ENCODE results near the gene SORBS1. TPM values are rescaled to one million over a fixed set of nuclear protein-coding genes. Genes with fewer than 3 reads are reported as not detected.

The SORBS1 gene
- total and polyA plus RNA-seq, 2 donors (not counting 3 experiments of a cell fraction or from before 2014, with no cell fraction given), result 2.0 to 7.9 TPM

DNA sequence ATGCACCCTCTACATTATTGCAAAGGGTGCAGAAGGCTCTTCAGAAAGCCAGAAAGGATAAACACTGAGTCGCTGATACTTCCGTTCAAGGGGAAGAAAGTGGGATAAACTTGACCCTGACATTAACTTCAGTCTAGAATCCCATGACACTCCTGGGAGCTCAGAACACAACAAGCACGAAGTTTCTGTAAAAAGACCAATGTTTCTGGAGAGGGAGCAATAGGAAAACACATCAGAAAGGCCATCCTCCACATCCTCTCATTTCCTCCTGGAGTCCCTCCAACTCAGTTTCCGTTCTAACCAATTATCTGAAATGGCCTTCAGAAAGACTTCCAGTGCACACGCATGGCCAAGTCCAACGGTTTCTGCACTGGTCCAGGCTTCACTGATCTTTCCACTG, 113.5 kb downstream of the SORBS1 start:
- no peaks in the 10 kb centered on the region for H3K36me3 ChIP-seq (ENCODE audit: control insufficient read depth in 2 of 2, extremely low read depth in 1 of 2, insufficient read depth in 2 of 2, low read length in 2 of 2)
- peaks cover 24% of the 10 kb centered on the region for H3K4me1 ChIP-seq (ENCODE audit: control insufficient read depth, extremely low read depth, insufficient read depth, low read length)
- peak overlapping the region; percentile 4 for H2AFZ ChIP-seq (ENCODE audit: low read depth, low read length)
- no peaks in the 10 kb centered on the region for H3K27me3 ChIP-seq (ENCODE audit: control insufficient read depth in 2 of 2, insufficient read depth in 2 of 2, low read length in 2 of 2)
- FAIRE-seq, result peak; percentile 70
- POLR2A ChIA-PET, result no interaction called here
- H3K79me2 ChIP-seq (ENCODE audit: control insufficient read depth, insufficient read depth, low read length), result no peaks in the 10 kb centered on the region
- no TSS peak for BruUV-seq (replicated peaks)
- H3K9me3 ChIP-seq (replicated peaks; ENCODE audit: control insufficient read depth, insufficient read depth, low read length), result no peaks in the 10 kb centered on the region
- TF ChIP-seq GATA2 (IDR thresholded peaks at IDR 0.05; ENCODE audit: insufficient read depth, insufficient read length, low read depth, low read length), result peak; percentile 53
- TF ChIP-seq FOS (IDR thresholded peaks at IDR 0.05; ENCODE audit: borderline replicate concordance, insufficient read depth, low read length), result no peak
- TF ChIP-seq JUN (IDR thresholded peaks at IDR 0.05; ENCODE audit: borderline replicate concordance, insufficient read depth, insufficient read length, low read depth), result no peak
- CTCF ChIA-PET, result interaction anchor here (0.6 to 6.1 kb wide), 12 partner anchors 10 to 246 kb away, joined by 3 to 91 read pairs (median 4); partner anchors contain the start of gene TCTN3
- H3K9me1 ChIP-seq (replicated peaks; ENCODE audit: control insufficient read depth, extremely low read depth, insufficient read depth, low read length), result no peaks in the 10 kb centered on the region
- dilution Hi-C loops (cut with MboI; ENCODE audit: extremely low pct_ligation_motif_present, low sequenced_read_pairs), result no loop called here
- H3K9ac ChIP-seq (replicated peaks; ENCODE audit: extremely low read depth, insufficient read depth, low read length), result no peak overlapping the region
- no peaks in the 10 kb centered on the region for H4K20me1 ChIP-seq (replicated peaks; ENCODE audit: control insufficient read depth, extremely low read depth, insufficient read depth, low read length)
- intact Hi-C loops (cut with micrococcal nuclease), result loop anchor here (2.0 to 5.0 kb wide), 2 partner anchors 19 to 370 kb away; no protein-coding TSS in a partner anchor
- H3K4me3 ChIP-seq (replicated peaks in 1 of 3; ENCODE audit: insufficient read depth in 1 of 3, low read depth in 1 of 3, low read length in 3 of 3), result no peak overlapping the region
- peak; percentile 85 for DNase-seq (ENCODE audit: low read depth, low spot score)
- H3K27ac ChIP-seq (ENCODE audit: insufficient read depth, low read depth, low read length), result no peak overlapping the region
- H3K4me2 ChIP-seq (ENCODE audit: insufficient read depth, low read length), result peak overlapping the region; percentile 9

- Histone ChIP-seq H3K9ac (replicated peaks; ENCODE audit: extremely low read depth, insufficient read depth, low read length) (peak overlapping the region; percentile 27), H4K20me1 (replicated peaks; ENCODE audit: control insufficient read depth, extremely low read depth, insufficient read depth, low read length) (no peaks in the 10 kb centered on the region), H2AFZ (ENCODE audit: low read depth, low read length) (no peak overlapping the region), H3K36me3 (ENCODE audit: control insufficient read depth in 2 of 2, extremely low read depth in 1 of 2, insufficient read depth in 2 of 2, low read length in 2 of 2) (no peaks in the 10 kb centered on the region), H3K27ac (ENCODE audit: insufficient read depth, low read depth, low read length) (peak overlapping the region; percentile 80), H3K9me3 (replicated peaks; ENCODE audit: control insufficient read depth, insufficient read depth, low read length) (no peaks in the 10 kb centered on the region), H3K9me1 (replicated peaks; ENCODE audit: control insufficient read depth, extremely low read depth, insufficient read depth, low read length) (no peaks in the 10 kb centered on the region), H3K27me3 (ENCODE audit: control insufficient read depth in 2 of 2, insufficient read depth in 2 of 2, low read length in 2 of 2) (no peaks in the 10 kb centered on the region), H3K4me3 (replicated peaks in 1 of 3; ENCODE audit: insufficient read depth in 1 of 3, low read depth in 1 of 3, low read length in 3 of 3) (no peak overlapping the region), H3K79me2 (ENCODE audit: control insufficient read depth, insufficient read depth, low read length) (no peaks in the 10 kb centered on the region), H3K4me2 (ENCODE audit: insufficient read depth, low read length) (peak overlapping the region; percentile 53), H3K4me1 (ENCODE audit: control insufficient read depth, extremely low read depth, insufficient read depth, low read length) (peaks cover 24% of the 10 kb centered on the region)
- intact Hi-C loops (cut with micrococcal nuclease), result loop anchor here (1.0 to 5.0 kb wide), 5 partner anchors 16 to 371 kb away; partner anchors contain the start of gene SORBS1
- dilution Hi-C loops (cut with MboI; ENCODE audit: extremely low pct_ligation_motif_present, low sequenced_read_pairs), result no loop called here
- no TSS peak for BruUV-seq (replicated peaks)
- POLR2A ChIA-PET, result no interaction called here
- FAIRE-seq (peak; percentile 24), DNase-seq (ENCODE audit: low read depth, low spot score) (peak; percentile 73)
- CTCF ChIA-PET, result interaction anchor here (0.9 to 6.1 kb wide), 22 partner anchors 8 to 312 kb away, joined by 3 to 91 read pairs (median 4); no protein-coding TSS in a partner anchor
- TF ChIP-seq FOS (IDR thresholded peaks at IDR 0.05; ENCODE audit: borderline replicate concordance, insufficient read depth, low read length) (no peak), CTCF (IDR thresholded peaks at IDR 0.05; ENCODE audit: extremely low read depth in 1 of 2, insufficient read depth in 1 of 2, low read depth in 1 of 2, low read length in 2 of 2) (peak; percentile 74 to 79)
These were observed 115.2 kb downstream of the SORBS1 start for GRCh38 chr10:95445837-95446486.

Measured in endothelial cell of umbilical vein (primary cell).